K562 (cell line): ENCODE data around the gene HSPA6. TPM values are rescaled to one million over a fixed set of nuclear protein-coding genes. Genes with fewer than 3 reads are reported as not detected.

Experiments
- ADNP ChIP-seq: fragments of 200-800 bp; sonication (Bioruptor generic); IDR thresholded peaks from 2 replicates; pipeline ENCODE4 v1.6.1; 2016; ENCODE audit warnings: missing genetic modification characterization, missing compliant biosample characterization
- CBFA2T2 ChIP-seq: fragments of 450-650 bp; conservative IDR thresholded peaks from 2 replicates; pipeline ENCODE4 v1.6.1; 2017; ENCODE audit warnings: mild to moderate bottlenecking
- KLF13 ChIP-seq: fragments of 450-650 bp; IDR thresholded peaks from 2 replicates; pipeline ENCODE4 v1.6.1; 2016; ENCODE audit warnings: missing genetic modification characterization, low read depth, mild to moderate bottlenecking, missing compliant biosample characterization, moderate library complexity, borderline replicate concordance
- MED1 ChIP-seq: sonication (generic); formaldehyde crosslinking; IDR thresholded peaks from 2 replicates; pipeline ENCODE4 v1.8.1; 2023; ENCODE audit warnings: missing genetic modification reagents, borderline replicate concordance
- RCOR1 ChIP-seq, 2 experiments: IDR thresholded peaks; 2 replicates each; pipeline ENCODE4 v1.6.1; 2012; ENCODE audit warnings: low read depth in 2 of 2, low read length in 2 of 2, borderline replicate concordance in 1 of 2, improper control_type of control experiment in 1 of 2
- RFX7 ChIP-seq: fragments of 250-450 bp; sonication (Bioruptor Pico); IDR thresholded peaks from 2 replicates; pipeline ENCODE4 v1.5.1; 2021; ENCODE audit warnings: mild to moderate bottlenecking
- RUNX1 ChIP-seq: sonication (generic); IDR thresholded peaks from 2 replicates; pipeline ENCODE4 v1.6.1; 2016; ENCODE audit warnings: antibody characterized with exemption, low read depth
- ZNF197 ChIP-seq: fragments of 200-800 bp; sonication (Bioruptor generic); IDR thresholded peaks from 2 replicates; pipeline ENCODE4 v1.6.1; 2016; ENCODE audit warnings: low read depth, missing genetic modification characterization, missing compliant biosample characterization
- ZNF263 ChIP-seq: sonication (generic); formaldehyde crosslinking; IDR thresholded peaks from 2 replicates; pipeline ENCODE4 v1.8.0; 2022; ENCODE audit warnings: mild to moderate bottlenecking, missing genetic modification reagents, borderline replicate concordance
- ZNF408 ChIP-seq: fragments of 250-450 bp; sonication (Bioruptor Pico); IDR thresholded peaks from 2 replicates; pipeline ENCODE4 v1.4.0; 2020; ENCODE audit warnings: low read depth, mild to moderate bottlenecking, moderate library complexity
- polyA plus RNA-seq, 8 experiments: library from polyadenylated mRNA; depleted of rRNA in 4 of 8; stranded (reverse) in 5 of 8; unstranded in 3 of 8; fragments of >200 nt; fragmentation: Nextera tagmentation in 2 of 8; fragmentation: Illumina TruSeq in 1 of 8; extraction: Ambion mirVana in 2 of 8; extraction: Trizol in 1 of 8; gene quantifications; 2 replicates each; pipeline versions ENCODE4 v1.2.1 to v1.2.3, GENCODE V29; 2011 to 2014; ENCODE audit warnings: inconsistent platforms in 1 of 8, missing spikeins in 1 of 8
- total RNA-seq, 7 experiments: library from RNA; depleted of rRNA in 6 of 7; stranded (reverse); fragments of >200 nt in 6 of 7; fragmentation: Illumina TruSeq in 2 of 7; extraction: Trizol in 2 of 7; gene quantifications; 2 replicates each; pipeline versions ENCODE4 v1.2.1 to v1.2.3, GENCODE V29; 2011 to 2021; ENCODE audit warnings: low replicate concordance in 1 of 7
- TF ChIP-seq, protein P1 (sequence below): fragments of 450-650 bp; IDR thresholded peaks from 2 replicates; pipeline ENCODE4 v1.6.1; 2016; ENCODE audit warnings: mild to moderate bottlenecking, moderate library complexity
- TF ChIP-seq, protein P2 (sequence below): fragments of 450-650 bp; IDR thresholded peaks from 2 replicates; pipeline ENCODE4 v1.7.0; 2016; ENCODE audit warnings: borderline replicate concordance

The HSPA6 gene
- total and polyA plus RNA-seq, 9 of the 15 experiments (the other 6 are each of a cell fraction or from before 2014, with no cell fraction given), result 0.15 to 10.0 (median 2.4) TPM

DNA sequence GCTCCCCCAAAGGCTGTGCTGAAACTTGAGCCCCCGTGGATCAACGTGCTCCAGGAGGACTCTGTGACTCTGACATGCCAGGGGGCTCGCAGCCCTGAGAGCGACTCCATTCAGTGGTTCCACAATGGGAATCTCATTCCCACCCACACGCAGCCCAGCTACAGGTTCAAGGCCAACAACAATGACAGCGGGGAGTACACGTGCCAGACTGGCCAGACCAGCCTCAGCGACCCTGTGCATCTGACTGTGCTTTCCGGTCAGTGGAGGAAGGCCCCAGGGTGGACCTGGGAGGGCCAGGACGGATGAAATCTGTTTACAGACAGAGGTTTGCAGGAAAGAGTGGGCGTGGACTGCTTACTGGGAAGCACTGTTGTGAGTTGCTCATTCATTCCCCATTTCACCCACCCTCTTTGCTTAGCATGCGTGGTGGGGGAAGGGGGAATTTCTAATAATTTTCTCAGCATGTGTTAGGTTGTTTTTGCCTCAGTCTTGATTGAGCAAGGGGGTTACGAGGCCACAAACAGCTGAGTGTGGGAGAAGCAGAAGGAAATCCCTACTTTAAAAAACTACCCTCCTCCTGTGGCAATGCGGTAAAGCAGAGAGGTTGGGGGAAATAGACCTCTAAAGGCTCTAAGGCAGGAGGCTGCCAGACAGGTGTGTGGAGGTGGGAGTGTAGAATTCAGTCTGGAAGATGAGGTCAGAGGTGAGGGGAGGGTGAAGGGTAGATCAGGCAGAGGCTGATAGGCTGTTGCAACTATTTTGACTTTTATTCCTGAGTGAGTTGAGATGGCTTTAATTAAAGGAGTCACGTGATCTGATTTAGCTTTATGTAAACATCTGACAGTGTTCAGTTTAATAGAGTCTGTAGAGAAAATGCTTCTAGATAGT, 17.8 kb upstream of the HSPA6 start (continued):
- TF ChIP-seq, protein P1, sequence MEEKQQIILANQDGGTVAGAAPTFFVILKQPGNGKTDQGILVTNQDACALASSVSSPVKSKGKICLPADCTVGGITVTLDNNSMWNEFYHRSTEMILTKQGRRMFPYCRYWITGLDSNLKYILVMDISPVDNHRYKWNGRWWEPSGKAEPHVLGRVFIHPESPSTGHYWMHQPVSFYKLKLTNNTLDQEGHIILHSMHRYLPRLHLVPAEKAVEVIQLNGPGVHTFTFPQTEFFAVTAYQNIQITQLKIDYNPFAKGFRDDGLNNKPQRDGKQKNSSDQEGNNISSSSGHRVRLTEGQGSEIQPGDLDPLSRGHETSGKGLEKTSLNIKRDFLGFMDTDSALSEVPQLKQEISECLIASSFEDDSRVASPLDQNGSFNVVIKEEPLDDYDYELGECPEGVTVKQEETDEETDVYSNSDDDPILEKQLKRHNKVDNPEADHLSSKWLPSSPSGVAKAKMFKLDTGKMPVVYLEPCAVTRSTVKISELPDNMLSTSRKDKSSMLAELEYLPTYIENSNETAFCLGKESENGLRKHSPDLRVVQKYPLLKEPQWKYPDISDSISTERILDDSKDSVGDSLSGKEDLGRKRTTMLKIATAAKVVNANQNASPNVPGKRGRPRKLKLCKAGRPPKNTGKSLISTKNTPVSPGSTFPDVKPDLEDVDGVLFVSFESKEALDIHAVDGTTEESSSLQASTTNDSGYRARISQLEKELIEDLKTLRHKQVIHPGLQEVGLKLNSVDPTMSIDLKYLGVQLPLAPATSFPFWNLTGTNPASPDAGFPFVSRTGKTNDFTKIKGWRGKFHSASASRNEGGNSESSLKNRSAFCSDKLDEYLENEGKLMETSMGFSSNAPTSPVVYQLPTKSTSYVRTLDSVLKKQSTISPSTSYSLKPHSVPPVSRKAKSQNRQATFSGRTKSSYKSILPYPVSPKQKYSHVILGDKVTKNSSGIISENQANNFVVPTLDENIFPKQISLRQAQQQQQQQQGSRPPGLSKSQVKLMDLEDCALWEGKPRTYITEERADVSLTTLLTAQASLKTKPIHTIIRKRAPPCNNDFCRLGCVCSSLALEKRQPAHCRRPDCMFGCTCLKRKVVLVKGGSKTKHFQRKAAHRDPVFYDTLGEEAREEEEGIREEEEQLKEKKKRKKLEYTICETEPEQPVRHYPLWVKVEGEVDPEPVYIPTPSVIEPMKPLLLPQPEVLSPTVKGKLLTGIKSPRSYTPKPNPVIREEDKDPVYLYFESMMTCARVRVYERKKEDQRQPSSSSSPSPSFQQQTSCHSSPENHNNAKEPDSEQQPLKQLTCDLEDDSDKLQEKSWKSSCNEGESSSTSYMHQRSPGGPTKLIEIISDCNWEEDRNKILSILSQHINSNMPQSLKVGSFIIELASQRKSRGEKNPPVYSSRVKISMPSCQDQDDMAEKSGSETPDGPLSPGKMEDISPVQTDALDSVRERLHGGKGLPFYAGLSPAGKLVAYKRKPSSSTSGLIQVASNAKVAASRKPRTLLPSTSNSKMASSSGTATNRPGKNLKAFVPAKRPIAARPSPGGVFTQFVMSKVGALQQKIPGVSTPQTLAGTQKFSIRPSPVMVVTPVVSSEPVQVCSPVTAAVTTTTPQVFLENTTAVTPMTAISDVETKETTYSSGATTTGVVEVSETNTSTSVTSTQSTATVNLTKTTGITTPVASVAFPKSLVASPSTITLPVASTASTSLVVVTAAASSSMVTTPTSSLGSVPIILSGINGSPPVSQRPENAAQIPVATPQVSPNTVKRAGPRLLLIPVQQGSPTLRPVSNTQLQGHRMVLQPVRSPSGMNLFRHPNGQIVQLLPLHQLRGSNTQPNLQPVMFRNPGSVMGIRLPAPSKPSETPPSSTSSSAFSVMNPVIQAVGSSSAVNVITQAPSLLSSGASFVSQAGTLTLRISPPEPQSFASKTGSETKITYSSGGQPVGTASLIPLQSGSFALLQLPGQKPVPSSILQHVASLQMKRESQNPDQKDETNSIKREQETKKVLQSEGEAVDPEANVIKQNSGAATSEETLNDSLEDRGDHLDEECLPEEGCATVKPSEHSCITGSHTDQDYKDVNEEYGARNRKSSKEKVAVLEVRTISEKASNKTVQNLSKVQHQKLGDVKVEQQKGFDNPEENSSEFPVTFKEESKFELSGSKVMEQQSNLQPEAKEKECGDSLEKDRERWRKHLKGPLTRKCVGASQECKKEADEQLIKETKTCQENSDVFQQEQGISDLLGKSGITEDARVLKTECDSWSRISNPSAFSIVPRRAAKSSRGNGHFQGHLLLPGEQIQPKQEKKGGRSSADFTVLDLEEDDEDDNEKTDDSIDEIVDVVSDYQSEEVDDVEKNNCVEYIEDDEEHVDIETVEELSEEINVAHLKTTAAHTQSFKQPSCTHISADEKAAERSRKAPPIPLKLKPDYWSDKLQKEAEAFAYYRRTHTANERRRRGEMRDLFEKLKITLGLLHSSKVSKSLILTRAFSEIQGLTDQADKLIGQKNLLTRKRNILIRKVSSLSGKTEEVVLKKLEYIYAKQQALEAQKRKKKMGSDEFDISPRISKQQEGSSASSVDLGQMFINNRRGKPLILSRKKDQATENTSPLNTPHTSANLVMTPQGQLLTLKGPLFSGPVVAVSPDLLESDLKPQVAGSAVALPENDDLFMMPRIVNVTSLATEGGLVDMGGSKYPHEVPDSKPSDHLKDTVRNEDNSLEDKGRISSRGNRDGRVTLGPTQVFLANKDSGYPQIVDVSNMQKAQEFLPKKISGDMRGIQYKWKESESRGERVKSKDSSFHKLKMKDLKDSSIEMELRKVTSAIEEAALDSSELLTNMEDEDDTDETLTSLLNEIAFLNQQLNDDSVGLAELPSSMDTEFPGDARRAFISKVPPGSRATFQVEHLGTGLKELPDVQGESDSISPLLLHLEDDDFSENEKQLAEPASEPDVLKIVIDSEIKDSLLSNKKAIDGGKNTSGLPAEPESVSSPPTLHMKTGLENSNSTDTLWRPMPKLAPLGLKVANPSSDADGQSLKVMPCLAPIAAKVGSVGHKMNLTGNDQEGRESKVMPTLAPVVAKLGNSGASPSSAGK, result peak; percentile 45; the same call in 1 of the 2 replicates
- TF ChIP-seq ZNF408 (no peak), CBFA2T2 (peak; percentile 74), ADNP (tag) (no peak), MED1 (CRISPR knock-in tag) (no peak), RUNX1 (no peak), ZNF197 (CRISPR knock-in tag) (no peak), RFX7 (CRISPR knock-in tag) (no peak), RCOR1 (IDR thresholded peaks at IDR 0.05; ENCODE audit: borderline replicate concordance in 1 of 2, low read depth in 2 of 2, low read length in 2 of 2) (peak in 1 of 2 experiments; percentile 58; a peak in 1 of 4 replicates), KLF13 (peak; percentile 59; the same call in 1 of the 2 replicates), ZNF263 (CRISPR knock-in tag) (peak; percentile 87)
- TF ChIP-seq, protein P2, sequence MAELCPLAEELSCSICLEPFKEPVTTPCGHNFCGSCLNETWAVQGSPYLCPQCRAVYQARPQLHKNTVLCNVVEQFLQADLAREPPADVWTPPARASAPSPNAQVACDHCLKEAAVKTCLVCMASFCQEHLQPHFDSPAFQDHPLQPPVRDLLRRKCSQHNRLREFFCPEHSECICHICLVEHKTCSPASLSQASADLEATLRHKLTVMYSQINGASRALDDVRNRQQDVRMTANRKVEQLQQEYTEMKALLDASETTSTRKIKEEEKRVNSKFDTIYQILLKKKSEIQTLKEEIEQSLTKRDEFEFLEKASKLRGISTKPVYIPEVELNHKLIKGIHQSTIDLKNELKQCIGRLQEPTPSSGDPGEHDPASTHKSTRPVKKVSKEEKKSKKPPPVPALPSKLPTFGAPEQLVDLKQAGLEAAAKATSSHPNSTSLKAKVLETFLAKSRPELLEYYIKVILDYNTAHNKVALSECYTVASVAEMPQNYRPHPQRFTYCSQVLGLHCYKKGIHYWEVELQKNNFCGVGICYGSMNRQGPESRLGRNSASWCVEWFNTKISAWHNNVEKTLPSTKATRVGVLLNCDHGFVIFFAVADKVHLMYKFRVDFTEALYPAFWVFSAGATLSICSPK, result no peak
